DND-41 (cell line): ENCODE measurements around the gene GPRIN1.

Source experiments
- CTCF ChIP-seq: IDR thresholded peaks from 2 replicates; pipeline ENCODE4 v1.5.1; 2012; ENCODE audit warnings: borderline replicate concordance, low read length, moderate library complexity, mild to moderate bottlenecking; ENCODE audit not compliant: poor library complexity, severe bottlenecking; ENCODE audit errors: extremely low read depth
- EZH2 ChIP-seq: IDR thresholded peaks from 3 replicates; pipeline ENCODE4 v1.6.1; 2012; ENCODE audit warnings: borderline replicate concordance, low read depth, mild to moderate bottlenecking, moderate library complexity, low read length, inconsistent platforms; ENCODE audit not compliant: severe bottlenecking

- no peak for TF ChIP-seq CTCF
- no peak for TF ChIP-seq EZH2
These were observed 23.6 kb upstream of the GPRIN1 start for GRCh38 chr5:176633598-176633997.
